HG03460 (cell line): ENCODE results near the gene CCL26.

Source experiments
- ATAC-seq: cut with Tn5 transposase; IDR thresholded peaks from one replicate; pipeline ENCODE4 v1.9.1; 2021; ENCODE audit not compliant: unreplicated experiment

Gene CCL26, protein sequence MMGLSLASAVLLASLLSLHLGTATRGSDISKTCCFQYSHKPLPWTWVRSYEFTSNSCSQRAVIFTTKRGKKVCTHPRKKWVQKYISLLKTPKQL

GRCh38 chr7:75772081-75773077 lies at the start of gene CCL26:
Gene CCL26, minus strand, starts transcription at chr7:75772211. Its CDS starts 35 bp downstream, at chr7:75772176.
- no peak for ATAC-seq

DNA sequence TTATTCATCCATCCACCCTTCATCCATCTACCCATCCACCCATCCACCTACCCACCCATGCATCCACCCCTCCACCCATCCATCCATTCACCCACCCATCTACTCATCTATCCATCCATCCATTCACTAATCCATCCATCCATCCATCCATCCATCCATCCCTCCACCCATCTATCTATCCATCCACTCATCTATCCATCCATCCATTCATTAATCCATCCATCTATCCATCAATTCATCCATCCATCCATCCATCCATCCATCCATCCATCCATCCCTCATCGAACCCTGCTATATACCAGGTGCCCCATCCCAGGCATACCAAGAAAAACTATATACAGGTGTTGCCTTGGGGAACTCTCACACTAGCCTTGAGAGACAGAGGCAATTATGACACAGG lies 48.7 kb upstream of the CCL26 start:
- ATAC-seq = no peak

DNA sequence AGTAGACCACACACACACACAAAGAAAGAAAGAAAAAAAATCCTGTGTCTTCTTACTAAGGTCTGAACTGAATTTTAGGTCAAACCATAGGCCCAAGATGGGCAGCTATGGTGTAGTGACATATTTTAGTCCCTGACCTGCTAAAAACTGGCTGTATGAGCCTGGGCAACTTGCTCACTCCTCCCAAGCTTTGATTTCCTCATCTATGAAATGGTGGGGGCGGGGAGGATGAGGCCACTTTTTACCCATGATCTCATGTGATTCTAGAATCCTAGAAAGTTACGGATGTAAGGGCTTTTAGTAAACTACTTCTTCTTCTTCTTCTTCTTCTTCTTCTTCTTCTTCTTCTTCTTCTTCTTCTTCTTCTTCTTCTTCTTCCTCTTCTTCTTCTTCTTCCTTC lies 47.7 kb upstream of the CCL26 start:
- ATAC-seq = no peak

- no peak for ATAC-seq
Measured at GRCh38 chr7:75818472-75818871, 46.5 kb upstream of the CCL26 start.

DNA sequence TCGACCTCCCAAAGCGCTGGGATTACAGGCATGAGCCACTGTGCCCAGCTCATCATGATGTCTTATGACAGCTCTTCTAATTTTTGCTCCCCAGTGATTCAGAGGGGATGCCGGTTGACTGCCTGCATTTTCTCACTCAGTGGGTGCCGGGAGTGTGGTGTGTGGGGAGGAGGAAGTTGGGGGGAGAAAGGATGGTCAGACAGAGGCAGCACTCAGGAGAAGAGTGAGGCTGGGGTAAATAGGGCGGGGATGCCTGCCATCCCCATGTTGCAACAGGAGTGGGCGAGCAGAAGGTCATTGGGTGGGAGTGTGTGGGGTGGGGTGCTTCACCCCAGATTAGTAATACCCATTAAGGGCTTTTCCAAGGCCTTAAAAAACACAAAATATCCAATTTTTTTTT lies 45.1 kb upstream of the CCL26 start:
- no peak for ATAC-seq

GRCh38 chr7:75815418-75816064 lies 43.5 kb upstream of the CCL26 start:
- no peak for ATAC-seq

GRCh38 chr7:75814407-75814947 lies 42.5 kb upstream of the CCL26 start:
- ATAC-seq = no peak

DNA sequence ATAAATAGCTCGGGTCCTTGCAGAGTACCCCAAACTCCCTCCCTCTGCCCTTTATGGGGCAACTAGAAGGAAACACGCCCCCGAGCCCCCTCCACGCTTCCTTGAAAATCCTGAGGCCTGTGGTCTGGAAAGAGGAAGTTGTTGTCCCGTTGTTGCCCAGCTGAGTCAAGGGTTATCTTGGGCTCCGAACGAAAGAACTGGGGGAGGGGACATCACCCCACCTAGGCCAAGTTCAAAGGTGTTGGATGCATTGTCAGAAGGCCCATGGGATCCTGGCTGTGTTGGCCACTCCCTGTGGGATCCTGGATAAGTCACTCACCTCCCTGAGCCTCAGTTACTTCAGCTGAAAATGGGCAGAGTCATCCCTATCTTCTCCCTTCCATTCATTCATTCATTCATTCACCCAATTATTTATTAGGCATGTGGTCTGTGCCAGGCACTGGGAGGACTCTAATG lies 41.8 kb upstream of the CCL26 start, which contains the start of gene CCL24:
TSS of gene CCL24 (minus strand) at position 26 of the 456 bp plus-strand sequence. CDS start 91 bp downstream, outside the sequence.
- no peak for ATAC-seq

DNA sequence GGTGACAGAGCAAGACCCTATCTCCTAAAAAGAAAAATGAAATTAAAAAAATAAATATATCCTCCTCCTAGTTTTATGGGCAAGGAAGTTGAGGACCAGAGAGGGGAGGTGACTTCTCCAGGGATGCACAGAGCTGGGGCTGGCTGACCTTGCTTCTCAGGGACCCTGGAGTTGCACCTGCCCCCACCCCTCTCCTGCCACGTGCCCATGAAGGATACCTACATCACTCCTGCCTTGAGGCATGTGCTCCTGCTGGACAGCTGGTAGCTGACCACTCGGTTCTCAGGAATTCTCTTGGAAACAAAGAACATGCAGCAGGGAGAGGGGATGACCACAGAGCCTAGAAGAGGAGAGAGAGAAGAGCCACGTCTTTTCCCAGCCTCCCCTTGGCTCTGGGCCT lies 41.1 kb upstream of the CCL26 start:
- ATAC-seq = no peak

DNA sequence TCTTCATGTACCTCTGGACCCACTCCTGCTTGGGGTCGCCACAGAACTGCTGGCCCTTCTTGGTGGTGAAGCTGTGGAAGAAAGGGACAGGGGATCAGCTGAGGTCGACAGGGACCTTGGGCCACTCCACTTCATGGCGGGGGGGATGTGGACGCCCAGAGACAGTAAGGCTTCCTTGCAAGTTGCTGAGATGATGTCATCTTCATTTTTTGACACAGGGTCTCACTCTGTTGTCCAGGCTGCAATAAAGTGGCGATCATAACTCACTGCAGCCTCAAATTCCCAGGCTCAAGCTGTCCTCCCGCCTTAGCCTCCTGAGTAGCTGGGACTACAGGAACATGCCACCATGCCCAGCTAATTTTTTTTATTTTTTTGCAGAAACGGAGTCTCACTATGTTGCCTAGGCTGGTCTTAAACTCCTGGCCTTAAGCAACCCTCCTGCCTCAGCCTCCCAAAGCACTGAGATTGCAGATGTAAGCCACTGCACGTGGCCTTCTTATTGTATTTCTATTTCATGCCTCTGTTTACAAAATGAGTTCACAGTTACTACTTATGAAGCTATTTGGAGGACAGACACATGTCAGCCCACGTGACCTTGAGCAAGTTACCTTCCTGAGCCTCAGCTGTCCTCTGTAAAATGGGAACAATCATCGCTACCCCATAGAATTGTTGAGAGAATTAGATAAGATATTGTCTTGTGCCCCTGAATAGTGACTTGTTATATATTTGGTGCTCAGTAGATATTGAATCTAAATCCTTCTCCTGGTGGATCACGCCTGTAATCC lies 40.1 kb upstream of the CCL26 start:
- no peak for ATAC-seq

- no peak for ATAC-seq
Measured at GRCh38 chr7:75809396-75809795, 37.4 kb upstream of the CCL26 start.

- no peak for ATAC-seq
Measured at GRCh38 chr7:75808106-75808505, 36.1 kb upstream of the CCL26 start.

- no peak for ATAC-seq
Measured at GRCh38 chr7:75807452-75807851, 35.4 kb upstream of the CCL26 start.

DNA sequence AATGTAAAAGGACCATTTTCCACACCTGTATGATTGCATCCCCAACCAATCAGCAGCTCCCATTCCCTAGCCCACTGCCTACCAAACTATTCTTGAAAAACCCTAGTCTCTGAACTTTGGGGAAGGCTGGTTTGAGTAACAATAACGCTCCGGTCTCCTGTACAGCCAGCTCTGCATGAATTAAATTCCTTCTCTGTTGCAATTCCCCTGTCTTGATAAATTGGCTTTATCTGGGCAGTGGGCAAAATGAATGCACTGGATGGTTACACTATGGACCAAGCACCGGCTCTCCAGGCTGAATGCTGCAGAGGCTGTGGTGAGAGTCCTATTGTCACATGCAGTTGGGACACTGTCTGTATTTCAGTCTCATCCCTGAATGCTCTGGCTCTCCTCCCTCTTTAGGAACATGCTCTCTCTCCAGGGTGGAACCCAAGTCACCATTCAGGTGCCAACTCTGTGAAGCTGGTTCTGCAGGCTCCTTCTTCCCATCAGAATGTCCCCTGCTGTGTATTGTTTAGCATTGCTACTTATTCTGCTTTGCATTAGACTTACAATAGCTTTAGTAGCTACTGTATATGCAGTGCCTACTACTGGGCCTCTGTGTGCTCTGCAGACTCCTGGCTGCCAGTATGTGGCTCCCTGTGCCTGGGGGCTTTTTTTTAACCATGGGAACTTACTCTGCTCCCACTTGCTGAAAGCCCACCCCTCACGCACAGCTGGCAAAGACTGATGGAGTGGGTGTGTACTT lies 34.7 kb upstream of the CCL26 start:
- no peak for ATAC-seq

GRCh38 chr7:75804705-75805104 lies 32.7 kb upstream of the CCL26 start:
- ATAC-seq = no peak

- no peak for ATAC-seq
Measured at GRCh38 chr7:75804004-75804403, 32.0 kb upstream of the CCL26 start.

GRCh38 chr7:75802552-75802821 lies 30.5 kb upstream of the CCL26 start:
- ATAC-seq = no peak

- no peak for ATAC-seq
Measured at GRCh38 chr7:75798770-75799169, 26.8 kb upstream of the CCL26 start.

DNA sequence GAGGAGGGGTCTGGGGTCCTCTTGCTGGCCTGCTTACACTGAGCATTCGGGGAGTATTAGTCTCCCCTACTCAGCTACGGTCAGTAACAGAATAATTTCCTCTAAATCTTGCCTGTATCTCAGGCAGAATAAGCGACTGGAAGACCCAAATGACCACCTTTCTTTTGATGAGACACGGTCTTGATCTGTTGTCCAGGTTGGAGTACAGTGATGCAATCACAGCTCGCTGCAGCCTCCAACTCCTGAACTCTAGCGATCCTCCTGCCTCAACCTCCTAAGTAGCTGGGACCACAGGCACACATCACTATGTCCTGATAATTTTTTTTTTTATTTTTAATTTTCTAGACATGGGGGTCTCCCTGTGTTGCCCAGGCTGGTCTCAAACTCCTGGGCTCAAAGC lies 24.4 kb upstream of the CCL26 start:
- ATAC-seq = no peak

- no peak for ATAC-seq
Measured at GRCh38 chr7:75795831-75796285, 23.8 kb upstream of the CCL26 start.
